GM12801 (cell line): Measurements from ENCODE around the gene GHRHR.

Experiments
- CTCF ChIP-seq: IDR thresholded peaks from one replicate; pipeline ENCODE4 v1.5.1; 2011; ENCODE audit warnings: control low read depth; ENCODE audit not compliant: insufficient read length; ENCODE audit errors: extremely low read depth

The GHRHR gene

GRCh38 chr7:30980751-30981150 is 17.0 kb downstream of the GHRHR start:
- no peak for TF ChIP-seq CTCF

GRCh38 chr7:30983042-30983913 is 19.5 kb downstream of the GHRHR start:
- TF ChIP-seq CTCF, result peak; percentile 68

GRCh38 chr7:30983914-30984247 is 20.1 kb downstream of the GHRHR start:
- no peak for TF ChIP-seq CTCF

GRCh38 chr7:30984359-30985107 is 20.8 kb downstream of the GHRHR start:
- no peak for TF ChIP-seq CTCF

GRCh38 chr7:30985756-30986155 is 22.0 kb downstream of the GHRHR start:
- no peak for TF ChIP-seq CTCF

- TF ChIP-seq CTCF, result no peak
Measured at GRCh38 chr7:30986331-30986730, 22.6 kb downstream of the GHRHR start.

- TF ChIP-seq CTCF, result no peak
Measured at GRCh38 chr7:30986738-30987137, 23.0 kb downstream of the GHRHR start.
